Smooth muscle cell of trachea (primary cell): ENCODE data around the gene MYH11. TPM values are rescaled to one million over a fixed set of nuclear protein-coding genes. Genes with fewer than 3 reads are reported as not detected.

ENCODE experiments used
- total RNA-seq: library from RNA; depleted of rRNA; stranded (reverse); fragments of >200 nt; gene quantifications from 2 replicates; pipeline ENCODE4 v1.2.1, GENCODE V29; 2014

The MYH11 gene
- total RNA-seq = under 0.01 TPM in 2 replicates

DNA sequence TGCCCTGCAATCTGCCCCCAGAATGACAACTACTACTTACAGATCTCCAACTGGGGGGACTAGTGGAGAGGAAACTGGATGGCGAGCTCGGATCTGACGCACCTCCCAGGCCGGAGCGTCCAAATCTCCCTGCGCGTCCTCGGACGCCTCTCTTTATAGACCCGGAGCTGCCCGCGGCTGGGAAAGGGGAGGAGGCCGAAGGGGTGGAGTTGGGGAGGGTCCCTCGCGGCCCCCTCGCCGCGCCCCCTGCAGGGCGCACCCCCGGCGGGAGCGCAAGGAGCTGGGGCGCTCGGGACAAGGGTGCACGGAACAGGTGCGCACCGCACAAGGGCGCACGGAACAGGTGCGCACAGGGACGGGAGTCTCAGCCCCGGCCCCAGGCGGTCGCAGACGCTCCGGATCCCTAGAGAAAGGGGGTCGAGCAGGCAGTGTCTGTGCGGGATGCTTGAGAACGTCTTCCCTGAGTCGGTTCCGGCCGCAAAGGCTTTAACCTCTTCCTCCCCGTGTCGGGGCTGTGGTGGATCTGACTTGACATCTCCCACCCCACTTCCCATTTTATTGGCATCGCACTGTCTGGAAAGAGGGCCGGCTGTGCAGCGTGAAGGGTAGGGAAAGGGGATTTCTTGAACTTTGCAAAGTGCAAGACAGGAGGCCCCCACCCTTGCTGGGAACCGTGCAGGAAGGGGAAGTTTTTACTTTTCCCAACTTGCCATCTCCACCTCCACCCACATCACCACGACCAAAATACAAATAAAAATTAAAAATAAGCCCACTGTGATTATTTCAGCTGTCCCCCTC lies at the start of gene MYH11:
Gene MYH11, minus strand, starts transcription at position 128 of the 798 bp plus-strand sequence. CDS start 18,776 bp downstream, outside the sequence.

DNA sequence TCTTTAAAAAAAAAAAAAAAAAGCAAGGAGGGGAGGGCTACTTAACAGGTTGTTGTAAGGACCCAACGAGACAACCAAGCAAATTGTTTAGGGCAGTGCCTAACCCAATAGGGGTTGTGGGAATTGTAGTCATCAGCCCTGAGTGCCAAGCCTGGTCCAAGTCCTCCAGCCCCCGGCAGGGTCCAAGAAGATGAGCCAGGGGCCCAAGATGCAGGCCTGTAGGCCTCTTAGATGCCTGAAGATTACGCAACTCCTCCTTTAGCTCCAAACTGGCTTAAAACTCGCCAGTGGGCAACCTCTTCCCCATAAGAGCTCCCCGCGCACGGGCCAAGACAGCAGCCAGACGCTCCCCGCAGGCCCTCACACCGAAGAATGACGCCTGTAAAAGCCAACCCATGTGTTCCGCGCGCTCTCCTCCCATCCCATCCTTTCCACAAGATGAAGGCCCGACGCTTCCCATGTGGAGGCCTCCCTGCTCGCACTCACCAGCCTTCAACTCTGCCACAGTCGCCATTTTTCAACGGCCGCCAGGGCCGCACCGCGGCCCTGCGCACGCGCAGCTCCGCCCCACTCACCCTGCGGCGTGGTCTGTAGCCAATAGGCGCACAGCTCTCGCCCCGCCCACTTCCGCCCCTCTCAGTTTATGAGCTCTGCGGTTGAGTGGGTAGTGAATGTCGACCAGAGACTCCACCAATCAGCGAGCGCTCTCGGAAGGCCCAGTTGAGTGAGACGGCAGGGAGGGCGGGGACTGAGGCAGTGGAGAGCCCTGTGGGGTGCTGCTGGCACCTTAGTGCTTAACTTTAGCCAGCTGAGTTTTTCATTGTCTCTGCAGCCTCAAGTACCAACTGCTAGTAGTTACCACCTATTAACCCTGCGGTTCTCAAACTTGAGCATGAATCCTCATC lies 31.5 kb upstream of the MYH11 start, which contains the start of gene CEP20:
Gene CEP20, minus strand, starts transcription at position 532 of the 905 bp plus-strand sequence. Its CDS starts 18 bp downstream, at position 514.

Other genes starting within 250 kb of the MYH11 start
- gene MARF1, start 213.9 kb downstream of the MYH11 start, total RNA-seq = 15.9 and 20.1 TPM in 2 replicates
- 25.1 and 56.3 TPM in 2 replicates for gene NDE1, start 206.8 kb downstream of the MYH11 start, total RNA-seq
- gene CEP20, start 31.6 kb upstream of the MYH11 start, total RNA-seq = 51.1 and 72.0 TPM in 2 replicates
- 118 and 190 TPM in 2 replicates for gene ABCC1, start 92.6 kb upstream of the MYH11 start, total RNA-seq